Epidermal melanocyte (primary cell): Measurements from ENCODE around the gene BTBD3.

Source experiments
- DNase-seq: peaks from one replicate; pipeline ENCODE4 v3.0.0; 2011; ENCODE audit warnings: low spot score; ENCODE audit not compliant: insufficient read length

Gene BTBD3

GRCh38 chr20:11912659-11913415 is 4.9 kb upstream of the BTBD3 start:
- no peak for DNase-seq

DNA sequence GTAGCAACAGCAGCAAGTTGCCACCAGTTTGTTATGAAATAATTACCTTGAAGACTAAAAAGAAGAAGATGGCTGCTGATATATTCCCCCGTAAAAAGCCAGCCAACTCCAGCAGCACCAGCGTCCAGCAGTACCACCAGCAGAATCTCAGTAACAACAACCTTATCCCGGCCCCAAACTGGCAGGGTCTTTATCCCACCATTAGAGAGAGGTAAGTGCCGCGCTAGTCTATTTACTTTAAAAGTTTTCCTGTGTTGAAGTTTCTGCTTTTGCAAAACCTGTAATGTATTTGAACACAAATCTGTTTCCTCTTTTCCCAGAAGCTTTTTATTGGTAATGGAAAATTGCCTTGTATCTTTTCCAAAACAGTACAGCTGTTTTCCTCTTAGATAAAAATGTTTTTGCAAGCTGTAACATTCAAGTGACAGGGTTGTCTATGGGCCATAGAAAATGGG is 725 bp downstream of the BTBD3 start:
- no peak for DNase-seq

DNA sequence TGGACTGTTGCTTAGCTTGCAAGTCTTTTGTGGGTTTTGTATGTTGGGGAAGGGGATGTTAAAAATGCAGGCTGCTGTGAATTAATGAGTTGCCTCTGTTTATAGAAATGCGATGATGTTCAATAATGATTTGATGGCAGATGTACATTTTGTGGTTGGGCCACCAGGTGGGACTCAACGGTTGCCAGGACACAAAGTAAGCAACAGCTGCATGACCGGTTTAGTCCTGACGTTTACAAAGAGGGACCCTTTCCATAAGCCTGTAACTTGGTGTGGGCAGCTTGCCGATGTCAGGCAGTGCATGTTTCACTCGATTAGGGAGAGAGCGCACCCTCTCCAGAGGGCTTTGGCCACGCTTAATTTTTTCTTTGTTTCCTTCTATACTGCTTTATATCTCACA is 1.3 kb downstream of the BTBD3 start:
- no peak for DNase-seq

DNA sequence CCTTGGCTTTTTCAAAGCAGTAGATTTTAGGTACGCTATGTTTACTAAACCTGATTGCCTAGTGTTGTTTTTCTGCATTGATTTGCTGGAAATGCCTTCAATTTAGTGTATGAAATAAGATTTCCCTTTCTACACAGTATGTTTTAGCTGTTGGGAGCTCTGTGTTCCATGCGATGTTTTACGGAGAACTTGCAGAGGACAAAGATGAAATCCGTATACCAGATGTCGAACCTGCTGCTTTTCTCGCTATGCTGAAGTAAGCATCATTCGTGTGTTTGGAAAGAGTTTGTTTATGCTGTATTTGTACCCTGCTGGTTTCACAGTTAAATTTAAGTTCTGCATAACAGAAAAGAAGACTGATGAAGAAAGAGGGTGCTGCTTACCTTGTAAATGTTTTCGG is 1.9 kb downstream of the BTBD3 start:
- no peak for DNase-seq

GRCh38 chr20:11920083-11920482 is 2.4 kb downstream of the BTBD3 start:
- DNase-seq: no peak

DNA sequence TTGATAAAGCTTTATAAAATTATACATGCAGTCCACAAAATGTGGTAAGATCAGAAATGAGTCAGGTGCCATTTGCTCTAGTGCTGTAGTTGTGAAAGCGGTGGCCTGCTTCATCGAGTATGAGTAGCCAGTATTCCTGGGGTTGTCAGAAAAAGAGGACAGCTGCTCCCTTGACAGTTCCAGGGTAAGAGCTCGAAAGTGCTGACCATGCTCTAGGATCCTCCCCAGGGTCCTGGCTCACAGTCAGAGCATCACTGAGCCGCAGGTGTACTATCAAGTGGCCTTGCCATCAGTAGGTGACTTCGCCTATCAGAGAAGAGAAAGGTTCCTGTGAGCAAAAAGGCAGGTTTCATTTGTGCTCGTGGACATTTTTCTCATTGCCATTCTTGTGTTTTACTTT is 3.6 kb downstream of the BTBD3 start:
- no peak for DNase-seq

DNA sequence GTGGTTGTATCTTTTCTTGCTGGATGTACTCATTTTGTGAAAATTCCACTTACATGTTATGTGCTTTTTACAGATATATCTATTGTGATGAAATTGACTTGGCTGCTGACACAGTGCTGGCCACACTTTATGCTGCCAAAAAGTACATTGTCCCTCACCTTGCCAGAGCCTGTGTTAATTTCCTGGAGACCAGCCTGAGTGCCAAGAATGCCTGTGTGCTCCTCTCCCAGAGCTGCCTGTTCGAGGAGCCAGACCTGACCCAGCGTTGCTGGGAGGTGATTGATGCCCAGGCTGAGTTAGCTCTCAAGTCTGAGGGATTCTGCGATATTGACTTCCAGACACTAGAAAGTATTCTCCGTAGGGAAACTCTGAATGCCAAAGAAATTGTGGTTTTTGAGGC is 4.9 kb downstream of the BTBD3 start:
- no peak for DNase-seq

- DNase-seq: no peak
These were observed 7.2 kb downstream of the BTBD3 start for GRCh38 chr20:11924923-11925322.

GRCh38 chr20:11926292-11926998 is 8.8 kb downstream of the BTBD3 start:
- DNase-seq: no peak

GRCh38 chr20:11929947-11930346 is 12.3 kb downstream of the BTBD3 start:
- DNase-seq: no peak

- no peak for DNase-seq
These were observed 17.8 kb downstream of the BTBD3 start for GRCh38 chr20:11935212-11936154.

- DNase-seq: no peak
These were observed 18.5 kb downstream of the BTBD3 start for GRCh38 chr20:11936157-11936556.

DNA sequence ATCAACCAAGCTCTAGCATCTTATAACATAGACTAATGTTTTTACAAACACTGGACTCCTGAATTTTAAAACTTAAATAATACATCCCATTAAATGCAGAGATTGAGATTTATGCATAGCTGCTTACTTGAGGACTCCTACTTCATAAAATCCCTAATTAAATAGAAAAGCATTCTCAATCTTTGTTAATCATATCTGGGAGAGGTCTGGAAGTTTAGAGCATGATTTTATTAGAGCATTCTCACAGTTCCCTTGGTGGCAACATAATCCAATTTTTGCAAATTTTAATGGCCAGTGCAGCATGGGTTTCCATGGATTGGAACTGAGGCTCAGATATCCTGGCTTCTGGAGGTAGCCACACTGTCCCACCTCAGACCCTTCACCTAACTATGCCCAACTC is 19.5 kb downstream of the BTBD3 start:
- DNase-seq: no peak

GRCh38 chr20:11941593-11942246 is 24.0 kb downstream of the BTBD3 start:
- DNase-seq: no peak

DNA sequence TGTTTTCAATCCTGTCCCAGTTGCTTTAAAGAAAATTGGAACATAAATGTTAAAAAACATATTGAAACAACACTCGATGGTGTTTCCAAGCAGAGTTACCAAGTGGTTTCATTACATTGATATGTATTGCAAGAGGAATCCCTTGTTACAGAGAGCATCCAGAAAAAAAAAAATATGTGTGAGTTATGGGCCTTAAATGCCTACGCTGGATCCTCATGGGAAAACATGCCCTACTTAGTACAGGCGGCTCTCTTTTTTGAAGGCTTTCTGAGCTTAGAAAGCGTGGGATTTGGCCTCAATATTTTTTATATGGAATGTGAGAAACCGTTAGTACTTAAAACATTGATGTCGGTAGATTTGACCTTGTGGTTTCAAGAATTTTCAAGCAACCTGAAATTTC is 26.1 kb downstream of the BTBD3 start:
- DNase-seq: no peak

DNA sequence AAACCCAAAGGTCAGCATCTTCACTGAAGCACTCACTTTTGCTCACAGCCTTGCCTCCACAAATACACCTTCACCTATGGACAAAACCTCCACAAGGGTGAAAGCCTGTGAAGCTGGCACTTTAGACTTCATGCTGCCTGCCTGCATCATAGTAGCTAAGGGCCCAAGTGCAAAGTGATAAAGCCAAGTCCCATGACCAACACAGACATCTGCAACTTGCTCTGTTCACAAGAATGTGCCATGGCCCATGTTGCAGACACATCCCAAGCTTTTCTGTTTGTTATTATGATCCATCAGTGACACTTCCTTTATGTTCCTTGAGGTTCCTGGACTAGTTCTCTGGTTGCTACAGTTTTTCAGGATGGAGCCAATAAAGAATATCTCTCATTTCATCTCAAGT is 31.1 kb downstream of the BTBD3 start:
- no peak for DNase-seq

- DNase-seq: no peak
These were observed 32.0 kb downstream of the BTBD3 start for GRCh38 chr20:11949711-11950110.

DNA sequence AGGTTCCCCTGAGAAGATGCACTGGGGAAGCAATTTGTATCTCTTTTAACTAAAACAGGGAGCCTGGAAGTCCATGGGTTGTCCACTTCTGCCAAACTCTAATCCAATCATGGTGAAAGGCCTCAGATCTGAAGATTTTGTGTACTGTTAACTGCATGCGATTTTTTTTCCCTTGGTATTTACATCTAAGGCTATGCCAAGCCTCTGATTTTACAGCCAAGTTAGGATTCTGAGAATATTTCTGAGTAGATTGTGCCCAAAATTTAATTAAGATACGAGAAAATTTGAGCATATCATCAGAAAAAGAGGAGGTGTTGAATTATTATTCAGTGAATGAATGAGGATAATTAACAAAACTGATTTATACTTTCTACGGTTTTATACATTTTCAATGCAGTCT is 34.0 kb downstream of the BTBD3 start:
- no peak for DNase-seq

GRCh38 chr20:11952639-11953038 is 34.9 kb downstream of the BTBD3 start:
- no peak for DNase-seq

- DNase-seq: no peak
These were observed 40.2 kb downstream of the BTBD3 start for GRCh38 chr20:11957911-11958310.

- DNase-seq: no peak
These were observed 41.2 kb downstream of the BTBD3 start for GRCh38 chr20:11958855-11959254.
